AG04450 (cell line): ENCODE measurements around the gene BRD7. TPM values are rescaled to one million over a fixed set of nuclear protein-coding genes. Genes with fewer than 3 reads are reported as not detected.

Source experiments
- CTCF ChIA-PET: fragments of 300-600, 350-600 bp; formaldehyde crosslinking; extraction: SDS; loops from one replicate; lab custom pipeline; 2022; ENCODE audit warnings: antibody characterized with exemption, inconsistent platforms; lab: Charles Lee
- POLR2A ChIA-PET: fragments of 350-600 bp; formaldehyde crosslinking; extraction: SDS; loops from one replicate; lab custom pipeline; 2021; ENCODE audit warnings: antibody characterized with exemption, inconsistent platforms; lab: Yijun Ruan, JAX
- DNase-seq: peaks from one replicate; pipeline ENCODE4 v3.0.0-alpha.2; 2011; ENCODE audit warnings: low read depth, low spot score
- H3K27ac ChIP-seq: one replicate; pipeline ENCODE4 v1.5.1; 2012; ENCODE audit warnings: low read depth, low read length, control low read depth
- H3K27me3 ChIP-seq: one replicate; pipeline ENCODE4 v1.6.0; 2012; ENCODE audit warnings: low read length; ENCODE audit not compliant: control insufficient read depth, insufficient read depth
- H3K4me3 ChIP-seq: 2 replicates; pipeline ENCODE4 v1.5.1; 2011; ENCODE audit warnings: mild to moderate bottlenecking, low read depth, low read length, control low read depth
- H3K9me3 ChIP-seq: 2 replicates; pipeline ENCODE4 v1.5.1; 2012; ENCODE audit warnings: low read length; ENCODE audit not compliant: control insufficient read depth, insufficient read depth
- CTCF ChIP-seq: IDR thresholded peaks from 2 replicates; pipeline ENCODE4 v1.5.1; 2011; ENCODE audit warnings: low read depth, low read length, control low read depth, inconsistent platforms
- polyA plus RNA-seq: library from polyadenylated mRNA; depleted of rRNA; stranded (reverse); fragments of >200 nt; gene quantifications from 2 replicates; pipeline ENCODE4 v1.2.3, GENCODE V29; 2011

BRD7 gene
- polyA plus RNA-seq, 1 experiment, result 69.2 TPM

GRCh38 chr16:50363656-50364055 is 5.1 kb downstream of the BRD7 start:
- Histone ChIP-seq H3K9me3 (no peaks in the 10 kb centered on the region), H3K27me3 (no peaks in the 10 kb centered on the region), H3K27ac (no peak overlapping the region), H3K4me3 (no peak overlapping the region)
- CTCF ChIA-PET, result interaction anchor here (0.6 to 3.8 kb wide), 3 partner anchors 9 to 1243 kb away, joined by 3 to 24 read pairs (median 11); no protein-coding TSS in a partner anchor
- TF ChIP-seq CTCF, result no peak
- POLR2A ChIA-PET, result interaction anchor here (0.7 kb wide), 1 partner anchor 299 kb away, joined by 4 read pairs; no protein-coding TSS in a partner anchor
- DNase-seq, result no peak

- Histone ChIP-seq H3K9me3 (no peaks in the 10 kb centered on the region), H3K27ac (no peak overlapping the region), H3K4me3 (no peak overlapping the region), H3K27me3 (no peaks in the 10 kb centered on the region)
- CTCF ChIA-PET, result interaction anchor here (0.5 to 13.4 kb wide), 12 partner anchors 9 to 446 kb away, joined by 3 to 144 read pairs (median 8); partner anchors contain the start of genes BRD7 and CNEP1R1
- POLR2A ChIA-PET, result no interaction called here
- DNase-seq, result no peak
- TF ChIP-seq CTCF, result no peak
Observed at GRCh38 chr16:50360779-50361178, 8.0 kb downstream of the BRD7 start.

- ChIA-PET CTCF (interaction anchor here (0.6 to 13.4 kb wide), 11 partner anchors 9 to 446 kb away, joined by 3 to 144 read pairs (median 5); partner anchors contain the start of genes BRD7 and CNEP1R1), POLR2A (no interaction called here)
- no peak overlapping the region for H3K4me3 ChIP-seq
- H3K27ac ChIP-seq, result no peak overlapping the region
- TF ChIP-seq CTCF, result no peak
- no peak for DNase-seq
- no peaks in the 10 kb centered on the region for H3K27me3 ChIP-seq
- H3K9me3 ChIP-seq, result no peaks in the 10 kb centered on the region
Observed at GRCh38 chr16:50360033-50360778, 8.6 kb downstream of the BRD7 start.

- no peak for DNase-seq
- Histone ChIP-seq H3K4me3 (no peak overlapping the region), H3K27ac (no peak overlapping the region), H3K9me3 (no peaks in the 10 kb centered on the region), H3K27me3 (no peaks in the 10 kb centered on the region)
- TF ChIP-seq CTCF, result no peak
- ChIA-PET CTCF (interaction anchor here (0.6 to 13.4 kb wide), 10 partner anchors 8 to 447 kb away, joined by 3 to 144 read pairs (median 8); partner anchors contain the start of genes BRD7 and CNEP1R1), POLR2A (no interaction called here)
Observed at GRCh38 chr16:50359626-50360025, 9.2 kb downstream of the BRD7 start.
